ENCODE measurements around the gene F2R. TPM values are rescaled to one million over a fixed set of nuclear protein-coding genes. Genes with fewer than 3 reads are reported as not detected.

F2R gene
- total and polyA plus RNA-seq, 2 of the 13 experiments (the other 11 are each of a cell fraction or from before 2014, with no cell fraction given), result 8.3 to 12.3 TPM

GRCh38 chr5:76755779-76756637, 40.1 kb downstream of the F2R start (continued):
- no peak for TF ChIP-seq PTBP1 (IDR thresholded peaks at IDR 0.05; ENCODE audit: low read depth, low read length, poor library complexity, severe bottlenecking)
- no peak for TF ChIP-seq HMG20B (CRISPR knock-in tag; conservative IDR thresholded peaks at IDR 0.05)
- TF ChIP-seq GMEB1 (CRISPR knock-in tag; IDR thresholded peaks at IDR 0.05; ENCODE audit: borderline replicate concordance), result peak; percentile 50; the same call in 1 of the 2 replicates
- peak; percentile 45; the same call in 1 of the 2 replicates for TF ChIP-seq ZGPAT (CRISPR knock-in tag; IDR thresholded peaks at IDR 0.05)
- TF ChIP-seq U2AF2 (IDR thresholded peaks at IDR 0.05; ENCODE audit: low read depth, low read length), result no peak
- no peak for TF ChIP-seq CSRNP1 (CRISPR knock-in tag; IDR thresholded peaks at IDR 0.05)
- TF ChIP-seq FOXO4 (CRISPR knock-in tag; conservative IDR thresholded peaks at IDR 0.05), result 0 out of 2 replicates have a peak, but pooled peaks have one; percentile 79
- TF ChIP-seq HMGXB4 (CRISPR knock-in tag; IDR thresholded peaks at IDR 0.05; ENCODE audit: borderline replicate concordance in 1 of 2, low read depth in 1 of 2), result peak in 1 of 2 experiments; percentile 31; a peak in 1 of 4 replicates
- TF ChIP-seq CREB1 (IDR thresholded peaks at IDR 0.05), result no peak
- TF ChIP-seq CREB1 (CRISPR knock-in tag; IDR thresholded peaks at IDR 0.05), result 0 out of 2 replicates have a peak, but pooled peaks have one; percentile 8
- 0 out of 2 replicates have a peak, but pooled peaks have one; percentile 36 for TF ChIP-seq YEATS4 (CRISPR knock-in tag; IDR thresholded peaks at IDR 0.05; ENCODE audit: borderline replicate concordance)
- no peak for TF ChIP-seq HNRNPK (IDR thresholded peaks at IDR 0.05; ENCODE audit: low read depth, low read length, poor library complexity, severe bottlenecking)
- TF ChIP-seq CREM (IDR thresholded peaks at IDR 0.05), result no peak
- no peak for TF ChIP-seq CREM (CRISPR knock-in tag; IDR thresholded peaks at IDR 0.05)
- TF ChIP-seq ZMAT3 (CRISPR knock-in tag; conservative IDR thresholded peaks at IDR 0.05), result 0 out of 2 replicates have a peak, but pooled peaks have one; percentile 23
- no peak; the same call in 1 of the 2 replicates for TF ChIP-seq ZNF335 (CRISPR knock-in tag; IDR thresholded peaks at IDR 0.05)
- peak; percentile 79 for TF ChIP-seq ZMYM4 (CRISPR knock-in tag; IDR thresholded peaks at IDR 0.05)
- TF ChIP-seq ZNF672 (CRISPR knock-in tag; IDR thresholded peaks at IDR 0.05), result no peak
- TF ChIP-seq ERF (CRISPR knock-in tag; IDR thresholded peaks at IDR 0.05), result peak; percentile 52
- TF ChIP-seq RXRB (CRISPR knock-in tag; IDR thresholded peaks at IDR 0.05; ENCODE audit: borderline replicate concordance), result peak; percentile 52; the same call in 1 of the 2 replicates
- no peak for TF ChIP-seq ZNF839 (CRISPR knock-in tag; IDR thresholded peaks at IDR 0.05; ENCODE audit: borderline replicate concordance)
